ENCODE results near the gene RUNX2. TPM values are rescaled to one million over a fixed set of nuclear protein-coding genes. Genes with fewer than 3 reads are reported as not detected.

The RUNX2 gene
- total RNA-seq, 2 experiments from 2014 or later: 33.4 to 34.9 TPM

GRCh38 chr6:45675634-45676033 lies 347.5 kb downstream of the RUNX2 start:
- Mint-ChIP-seq H3K27ac (no peak overlapping the region), H3K9me3 (peaks cover 12% of the 10 kb centered on the region), H3K36me3 (no peaks in the 10 kb centered on the region), H3K4me1 (ENCODE audit: low read depth) (peaks cover 30% of the 10 kb centered on the region), H3K27me3 (no peaks in the 10 kb centered on the region), H3K4me3 (no peak overlapping the region)
- intact Hi-C loops (cut with micrococcal nuclease): loop anchor here (2.0 to 5.0 kb wide), 2 partner anchors 48 to 67 kb away; no protein-coding TSS in a partner anchor
- DNase-seq: no peak
- ChIA-PET CTCF (interaction anchor here (0.8 to 1.6 kb wide), 3 partner anchors 39 to 247 kb away, joined by 3 to 4 read pairs (median 4); no protein-coding TSS in a partner anchor), POLR2A (no interaction called here)

- Mint-ChIP-seq H3K27me3 (no peaks in the 10 kb centered on the region), H3K4me1 (ENCODE audit: low read depth) (peaks cover 30% of the 10 kb centered on the region), H3K36me3 (peaks cover 2% of the 10 kb centered on the region), H3K4me3 (no peak overlapping the region), H3K27ac (no peak overlapping the region), H3K9me3 (peaks cover 16% of the 10 kb centered on the region)
- ChIA-PET CTCF (interaction anchor here (0.5 to 1.6 kb wide), 5 partner anchors 38 to 448 kb away, joined by 3 to 4 read pairs (median 3); no protein-coding TSS in a partner anchor), POLR2A (interaction anchor here (0.6 to 1.1 kb wide), 7 partner anchors 10 to 240 kb away, joined by 3 to 5 read pairs (median 4); no protein-coding TSS in a partner anchor)
- peak; percentile 36 for DNase-seq
- intact Hi-C loops (cut with micrococcal nuclease): loop anchor here (2.0 to 5.0 kb wide), 2 partner anchors 49 to 68 kb away; no protein-coding TSS in a partner anchor
Measured at GRCh38 chr6:45676380-45676779, 348.2 kb downstream of the RUNX2 start.

- Mint-ChIP-seq H3K4me1 (ENCODE audit: low read depth) (peaks cover 41% of the 10 kb centered on the region), H3K27me3 (no peaks in the 10 kb centered on the region), H3K9me3 (peaks cover 24% of the 10 kb centered on the region), H3K36me3 (peaks cover 8% of the 10 kb centered on the region), H3K27ac (peak overlapping the region; percentile 85), H3K4me3 (peak overlapping the region; percentile 60)
- CTCF ChIA-PET: interaction anchor here (0.6 to 1.7 kb wide), 4 partner anchors 11 to 302 kb away, joined by 3 to 4 read pairs (median 3); no protein-coding TSS in a partner anchor
- peak; percentile 77 for DNase-seq
- intact Hi-C loops (cut with micrococcal nuclease): loop anchor here (1.0 to 5.0 kb wide), 4 partner anchors 26 to 69 kb away; no protein-coding TSS in a partner anchor
- POLR2A ChIA-PET: interaction anchor here (0.7 to 1.4 kb wide), 7 partner anchors 25 to 241 kb away, joined by 3 to 5 read pairs (median 4); no protein-coding TSS in a partner anchor
Measured at GRCh38 chr6:45677381-45678284, 349.5 kb downstream of the RUNX2 start.

GRCh38 chr6:45678285-45678607 lies 350.1 kb downstream of the RUNX2 start:
- ChIA-PET POLR2A (interaction anchor here (0.7 to 1.4 kb wide), 3 partner anchors 26 to 152 kb away, joined by 3 to 4 read pairs (median 3); no protein-coding TSS in a partner anchor), CTCF (interaction anchor here (1.7 kb wide), 1 partner anchor 36 kb away, joined by 4 read pairs; no protein-coding TSS in a partner anchor)
- intact Hi-C loops (cut with micrococcal nuclease): loop anchor here (5.0 kb wide), 1 partner anchor 51 kb away; no protein-coding TSS in a partner anchor
- no peak for DNase-seq
- Mint-ChIP-seq H3K27ac (peak overlapping the region; percentile 56), H3K27me3 (no peaks in the 10 kb centered on the region), H3K4me3 (peak overlapping the region; percentile 3), H3K9me3 (peaks cover 23% of the 10 kb centered on the region), H3K4me1 (ENCODE audit: low read depth) (peaks cover 41% of the 10 kb centered on the region), H3K36me3 (peaks cover 9% of the 10 kb centered on the region)

- Mint-ChIP-seq H3K4me1 (ENCODE audit: low read depth) (peaks cover 41% of the 10 kb centered on the region), H3K4me3 (no peak overlapping the region), H3K36me3 (peaks cover 9% of the 10 kb centered on the region), H3K27ac (no peak overlapping the region), H3K9me3 (peaks cover 26% of the 10 kb centered on the region), H3K27me3 (no peaks in the 10 kb centered on the region)
- intact Hi-C loops (cut with micrococcal nuclease): loop anchor here (5.0 kb wide), 1 partner anchor 52 kb away; no protein-coding TSS in a partner anchor
- DNase-seq: no peak
- POLR2A ChIA-PET: interaction anchor here (1.4 kb wide), 1 partner anchor 84 kb away, joined by 3 read pairs; no protein-coding TSS in a partner anchor
- CTCF ChIA-PET: interaction anchor here (0.7 kb wide), 1 partner anchor 23 kb away, joined by 3 read pairs; no protein-coding TSS in a partner anchor
Measured at GRCh38 chr6:45679163-45679562, 351.0 kb downstream of the RUNX2 start.

- H3K27ac Mint-ChIP-seq: no peak overlapping the region
- ChIA-PET POLR2A (no interaction called here), CTCF (interaction anchor here (0.6 to 0.7 kb wide), 2 partner anchors 23 to 1688 kb away, joined by 3 read pairs; no protein-coding TSS in a partner anchor)
- H3K9me3 Mint-ChIP-seq: peaks cover 30% of the 10 kb centered on the region
- no peak for DNase-seq
- intact Hi-C loops (cut with micrococcal nuclease): loop anchor here (5.0 kb wide), 1 partner anchor 52 kb away; no protein-coding TSS in a partner anchor
- no peaks in the 10 kb centered on the region for H3K27me3 Mint-ChIP-seq
- H3K4me3 Mint-ChIP-seq: no peak overlapping the region
- peaks cover 9% of the 10 kb centered on the region for H3K36me3 Mint-ChIP-seq
- peaks cover 41% of the 10 kb centered on the region for H3K4me1 Mint-ChIP-seq (ENCODE audit: low read depth)
Measured at GRCh38 chr6:45679631-45680030, 351.5 kb downstream of the RUNX2 start.

GRCh38 chr6:45681860-45682511 lies 353.9 kb downstream of the RUNX2 start:
- Mint-ChIP-seq H3K9me3 (peaks cover 30% of the 10 kb centered on the region), H3K27me3 (no peaks in the 10 kb centered on the region), H3K36me3 (peaks cover 9% of the 10 kb centered on the region), H3K27ac (peak overlapping the region; percentile 62), H3K4me1 (ENCODE audit: low read depth) (peaks cover 27% of the 10 kb centered on the region), H3K4me3 (no peak overlapping the region)
- DNase-seq: peak; percentile 82
- intact Hi-C loops (cut with micrococcal nuclease): no loop called here
- ChIA-PET POLR2A (interaction anchor here (0.6 to 1.1 kb wide), 5 partner anchors 15 to 324 kb away, joined by 3 to 4 read pairs (median 3); no protein-coding TSS in a partner anchor), CTCF (interaction anchor here (1.1 kb wide), 1 partner anchor 33 kb away, joined by 4 read pairs; no protein-coding TSS in a partner anchor)

- Mint-ChIP-seq H3K4me1 (ENCODE audit: low read depth) (peaks cover 10% of the 10 kb centered on the region), H3K27ac (no peak overlapping the region), H3K36me3 (peaks cover 9% of the 10 kb centered on the region), H3K27me3 (no peaks in the 10 kb centered on the region), H3K9me3 (peaks cover 29% of the 10 kb centered on the region), H3K4me3 (no peak overlapping the region)
- ChIA-PET CTCF (no interaction called here), POLR2A (no interaction called here)
- no peak for DNase-seq
- intact Hi-C loops (cut with micrococcal nuclease): no loop called here
Measured at GRCh38 chr6:45684476-45684875, 356.3 kb downstream of the RUNX2 start.

- no peak for DNase-seq
- Mint-ChIP-seq H3K27me3 (no peaks in the 10 kb centered on the region), H3K4me3 (no peak overlapping the region), H3K27ac (no peak overlapping the region), H3K9me3 (peaks cover 24% of the 10 kb centered on the region), H3K4me1 (ENCODE audit: low read depth) (peaks cover 10% of the 10 kb centered on the region), H3K36me3 (peaks cover 9% of the 10 kb centered on the region)
- ChIA-PET POLR2A (no interaction called here), CTCF (no interaction called here)
- intact Hi-C loops (cut with micrococcal nuclease): no loop called here
Measured at GRCh38 chr6:45685076-45685475, 356.9 kb downstream of the RUNX2 start.

GRCh38 chr6:45686841-45687569 lies 358.9 kb downstream of the RUNX2 start:
- peaks cover 5% of the 10 kb centered on the region for H3K4me1 Mint-ChIP-seq (ENCODE audit: low read depth)
- ChIA-PET POLR2A (no interaction called here), CTCF (no interaction called here)
- no peaks in the 10 kb centered on the region for H3K27me3 Mint-ChIP-seq
- no peak overlapping the region for H3K27ac Mint-ChIP-seq
- H3K4me3 Mint-ChIP-seq: no peak overlapping the region
- peaks cover 3% of the 10 kb centered on the region for H3K36me3 Mint-ChIP-seq
- peaks cover 12% of the 10 kb centered on the region for H3K9me3 Mint-ChIP-seq
- intact Hi-C loops (cut with micrococcal nuclease): no loop called here
- DNase-seq: no peak

GRCh38 chr6:45687570-45687969 lies 359.4 kb downstream of the RUNX2 start:
- Mint-ChIP-seq H3K27ac (no peak overlapping the region), H3K9me3 (peaks cover 8% of the 10 kb centered on the region), H3K27me3 (no peaks in the 10 kb centered on the region), H3K4me3 (no peak overlapping the region), H3K36me3 (peaks cover 1% of the 10 kb centered on the region), H3K4me1 (ENCODE audit: low read depth) (no peaks in the 10 kb centered on the region)
- intact Hi-C loops (cut with micrococcal nuclease): no loop called here
- CTCF ChIA-PET: no interaction called here
- no peak for DNase-seq
- POLR2A ChIA-PET: no interaction called here
